ENCODE measurements around the gene KIF23. TPM values are rescaled to one million over a fixed set of nuclear protein-coding genes. Genes with fewer than 3 reads are reported as not detected.

KIF23 gene
- total and polyA plus RNA-seq, 2 of the 4 experiments (the other 2 are of a cell fraction) = 37.7 to 56.1 TPM

DNA sequence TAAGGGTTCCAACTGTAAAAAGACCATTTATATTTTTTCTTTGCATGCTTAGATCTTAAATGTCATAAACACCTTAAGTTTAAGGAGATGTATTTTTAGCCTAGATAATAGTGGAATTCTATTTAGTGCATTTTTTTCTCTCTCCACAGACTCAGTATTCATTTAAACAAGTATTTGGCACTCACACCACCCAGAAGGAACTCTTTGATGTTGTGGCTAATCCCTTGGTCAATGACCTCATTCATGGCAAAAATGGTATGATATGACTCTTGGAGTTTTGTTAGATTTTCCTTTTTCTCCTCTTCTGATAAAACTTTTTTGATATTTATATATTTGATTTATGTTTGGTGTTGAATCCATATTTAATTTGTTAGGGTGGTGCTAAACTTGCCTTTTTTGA, 7.3 kb downstream of the KIF23 start:
- H2BK15ac ChIP-seq (ENCODE audit: low read depth, low read length) = 0 out of 3 replicates have a peak overlapping the region, but pooled peaks have one; percentile 59
- H4K91ac ChIP-seq (ENCODE audit: insufficient read depth, low read depth, low read length) = no peak overlapping the region
- no peaks in the 10 kb centered on the region for H3K9me3 ChIP-seq (ENCODE audit: control insufficient read depth, insufficient read depth, low read length)
- H2AK9ac ChIP-seq (replicated peaks; ENCODE audit: low read depth, low read length, poor library complexity) = no peak overlapping the region
- no peak overlapping the region for H4K5ac ChIP-seq (ENCODE audit: low read depth, low read length)
- ChIA-PET POLR2A (ENCODE audit: unreplicated experiment) (no interaction called here), CTCF (interaction anchor here (0.7 to 1.2 kb wide), 2 partner anchors 10 to 27 kb away, joined by 6 to 9 read pairs; no protein-coding TSS in a partner anchor)
- no peak overlapping the region for H3K4me2 ChIP-seq (ENCODE audit: low read depth, low read length)
- H2AFZ ChIP-seq (replicated peaks; ENCODE audit: low read length, poor library complexity) = no peak overlapping the region
- no peak overlapping the region for H3K9ac ChIP-seq (ENCODE audit: low read depth, low read length)
- BruUV-seq (replicated peaks) = no TSS peak
- H2AK5ac ChIP-seq (ENCODE audit: low read depth, low read length) = no peak overlapping the region
- in situ Hi-C loops (cut with MboI; ENCODE audit: low sequenced_read_pairs) = no loop called here
- no peak overlapping the region for H3K14ac ChIP-seq (replicated peaks; ENCODE audit: low read depth, low read length)
- DNase-seq = peak; percentile 21
- no peak overlapping the region for H3K4ac ChIP-seq (ENCODE audit: low read depth, low read length)
- H3K36me3 ChIP-seq (ENCODE audit: control insufficient read depth, insufficient read depth, low read length) = peaks cover 7% of the 10 kb centered on the region; the same call in 1 of the 2 replicates
- H3K4me1 ChIP-seq (ENCODE audit: control insufficient read depth, insufficient read depth, low read length) = peaks cover 11% of the 10 kb centered on the region
- no peak overlapping the region for H3K18ac ChIP-seq (ENCODE audit: low read depth, low read length)
- peak overlapping the region; percentile 54 for H2BK5ac ChIP-seq (ENCODE audit: low read depth, low read length, poor library complexity, severe bottlenecking)
- intact Hi-C loops (cut with micrococcal nuclease) = no loop called here
- H4K20me1 ChIP-seq (ENCODE audit: insufficient read depth, low read length) = no peaks in the 10 kb centered on the region
- H3K27ac ChIP-seq (ENCODE audit: insufficient read depth, low read length) = no peak overlapping the region
- H3K9me1 ChIP-seq (ENCODE audit: insufficient read depth, low read length) = peaks cover 12% of the 10 kb centered on the region
- TF ChIP-seq, protein P1, sequence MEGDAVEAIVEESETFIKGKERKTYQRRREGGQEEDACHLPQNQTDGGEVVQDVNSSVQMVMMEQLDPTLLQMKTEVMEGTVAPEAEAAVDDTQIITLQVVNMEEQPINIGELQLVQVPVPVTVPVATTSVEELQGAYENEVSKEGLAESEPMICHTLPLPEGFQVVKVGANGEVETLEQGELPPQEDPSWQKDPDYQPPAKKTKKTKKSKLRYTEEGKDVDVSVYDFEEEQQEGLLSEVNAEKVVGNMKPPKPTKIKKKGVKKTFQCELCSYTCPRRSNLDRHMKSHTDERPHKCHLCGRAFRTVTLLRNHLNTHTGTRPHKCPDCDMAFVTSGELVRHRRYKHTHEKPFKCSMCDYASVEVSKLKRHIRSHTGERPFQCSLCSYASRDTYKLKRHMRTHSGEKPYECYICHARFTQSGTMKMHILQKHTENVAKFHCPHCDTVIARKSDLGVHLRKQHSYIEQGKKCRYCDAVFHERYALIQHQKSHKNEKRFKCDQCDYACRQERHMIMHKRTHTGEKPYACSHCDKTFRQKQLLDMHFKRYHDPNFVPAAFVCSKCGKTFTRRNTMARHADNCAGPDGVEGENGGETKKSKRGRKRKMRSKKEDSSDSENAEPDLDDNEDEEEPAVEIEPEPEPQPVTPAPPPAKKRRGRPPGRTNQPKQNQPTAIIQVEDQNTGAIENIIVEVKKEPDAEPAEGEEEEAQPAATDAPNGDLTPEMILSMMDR (conservative IDR thresholded peaks at IDR 0.05; ENCODE audit: low read depth, low read length) = no peak
- TF ChIP-seq CHD1 (IDR thresholded peaks at IDR 0.05; ENCODE audit: low read depth, low read length) (no peak), MAZ (IDR thresholded peaks at IDR 0.05; ENCODE audit: borderline replicate concordance, low read depth, low read length) (no peak)
- TF ChIP-seq, protein P2, sequence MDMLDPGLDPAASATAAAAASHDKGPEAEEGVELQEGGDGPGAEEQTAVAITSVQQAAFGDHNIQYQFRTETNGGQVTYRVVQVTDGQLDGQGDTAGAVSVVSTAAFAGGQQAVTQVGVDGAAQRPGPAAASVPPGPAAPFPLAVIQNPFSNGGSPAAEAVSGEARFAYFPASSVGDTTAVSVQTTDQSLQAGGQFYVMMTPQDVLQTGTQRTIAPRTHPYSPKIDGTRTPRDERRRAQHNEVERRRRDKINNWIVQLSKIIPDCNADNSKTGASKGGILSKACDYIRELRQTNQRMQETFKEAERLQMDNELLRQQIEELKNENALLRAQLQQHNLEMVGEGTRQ (IDR thresholded peaks at IDR 0.05; ENCODE audit: low read depth, low read length) = no peak
- no peak overlapping the region for H3K4me3 ChIP-seq (ENCODE audit: insufficient read depth, low read depth, low read length)
- H3K79me1 ChIP-seq (ENCODE audit: low read depth in 1 of 2, low read length in 2 of 2) = peaks cover 49 to 64% of the 10 kb centered on the region in 2 experiments
- ATAC-seq (ENCODE audit: low read depth) = no peak
- no peak overlapping the region for H3K23ac ChIP-seq (ENCODE audit: low read depth, low read length)
- no peak overlapping the region for H2BK20ac ChIP-seq (ENCODE audit: low read depth, low read length)
- no peak overlapping the region for H3K56ac ChIP-seq (ENCODE audit: extremely low read depth, insufficient read depth, low read length)
- no peak overlapping the region for H2BK120ac ChIP-seq (ENCODE audit: low read depth, low read length)
- no peaks in the 10 kb centered on the region for H3K27me3 ChIP-seq (ENCODE audit: control insufficient read depth, insufficient read depth, low read length)
- H4K8ac ChIP-seq (ENCODE audit: low read depth in 2 of 2, low read length in 2 of 2) = no peak overlapping the region
- dilution Hi-C loops (cut with HindIII; ENCODE audit: low sequenced_read_pairs, unreplicated experiment) = no loop called here

All from IMR-90 (cell line).